PC-9 (cell line): Measurements from ENCODE around the gene SLC1A3.

Source experiments
- CTCF ChIP-seq: fragments of 200-600 bp; sonication (generic); conservative IDR thresholded peaks from 2 replicates; pipeline ENCODE4 v1.6.1; 2017; ENCODE audit warnings: mixed run types, antibody characterized with exemption, mild to moderate bottlenecking, moderate library complexity
- EZH2 ChIP-seq: fragments of 200-600 bp; sonication (generic); IDR thresholded peaks from 2 replicates; pipeline ENCODE4 v1.8.0; 2017; ENCODE audit warnings: antibody characterized with exemption, low read depth

GRCh38 chr5:36575361-36575781 is 31.0 kb upstream of the SLC1A3 start:
- TF ChIP-seq CTCF (no peak), EZH2 (no peak)
